Stimulated activated CD4-positive, alpha-beta T cell treated with anti-CD3 and anti-CD28 coated beads, Interleukin-15, amount 100 ng/mL, for 24 hours (primary cell): ENCODE data around the gene ZBTB12.
"Not testable (repeated sequence)": the region's sequence is repeated elsewhere in the genome, so short reads cannot be mapped to it uniquely, and the experiment has no call there.

Source experiments
- DNase-seq: peaks from one replicate; pipeline ENCODE4 v3.0.0-alpha.2; 2020

The ZBTB12 gene

GRCh38 chr6:31874084-31874670 is 27.7 kb downstream of the ZBTB12 start:
- no peak for DNase-seq

DNA sequence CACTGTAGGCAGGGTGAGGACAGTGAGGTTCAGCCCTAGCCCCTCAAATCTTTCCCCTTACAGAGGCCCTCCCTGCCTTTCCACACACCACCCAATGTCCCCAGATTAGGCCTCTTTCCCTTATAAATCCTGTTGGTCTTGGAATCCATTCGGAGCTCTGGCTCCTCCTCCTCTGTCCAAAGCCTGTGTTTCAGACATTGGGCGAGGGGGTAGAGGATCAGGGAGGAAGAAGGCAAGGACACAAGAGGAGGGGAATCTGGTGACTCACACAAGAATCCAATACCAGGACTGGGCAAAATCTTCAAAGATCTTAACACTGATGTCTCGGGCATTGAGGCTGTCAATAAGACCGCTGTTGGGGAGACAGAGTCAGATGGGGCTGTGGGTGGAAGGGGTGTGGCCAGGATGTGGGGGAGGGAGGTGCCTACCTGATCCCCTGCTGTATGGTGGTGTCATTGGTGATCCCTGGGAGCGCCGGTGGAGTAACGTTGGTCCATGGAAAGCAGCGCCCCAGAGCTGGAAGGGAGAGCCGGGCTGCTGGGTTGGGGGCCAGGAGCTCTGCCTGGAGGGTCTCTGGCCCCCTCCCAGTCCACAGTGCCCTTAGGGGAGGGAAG is 30.7 kb downstream of the ZBTB12 start:
- DNase-seq, result no peak

GRCh38 chr6:31870385-31870921 is 31.4 kb downstream of the ZBTB12 start:
- DNase-seq, result no peak

GRCh38 chr6:31869343-31869742 is 32.5 kb downstream of the ZBTB12 start:
- DNase-seq, result no peak

DNA sequence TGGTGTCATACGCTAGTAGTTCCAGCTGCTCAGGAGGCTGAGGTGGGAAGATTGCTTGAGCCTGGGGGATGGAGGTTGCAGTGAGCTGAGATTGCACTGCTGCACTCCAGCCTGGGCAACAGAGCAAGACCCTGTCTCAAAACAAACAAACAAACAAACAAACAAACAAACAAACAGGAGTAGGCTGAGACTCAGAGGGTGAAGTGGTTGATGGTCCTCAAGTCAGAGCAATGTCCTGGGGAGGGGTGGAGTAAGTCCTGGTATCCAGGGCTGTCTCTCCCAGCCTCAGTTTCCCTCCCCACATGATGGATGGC is 33.3 kb downstream of the ZBTB12 start:
- not testable (repeated sequence) for DNase-seq

DNA sequence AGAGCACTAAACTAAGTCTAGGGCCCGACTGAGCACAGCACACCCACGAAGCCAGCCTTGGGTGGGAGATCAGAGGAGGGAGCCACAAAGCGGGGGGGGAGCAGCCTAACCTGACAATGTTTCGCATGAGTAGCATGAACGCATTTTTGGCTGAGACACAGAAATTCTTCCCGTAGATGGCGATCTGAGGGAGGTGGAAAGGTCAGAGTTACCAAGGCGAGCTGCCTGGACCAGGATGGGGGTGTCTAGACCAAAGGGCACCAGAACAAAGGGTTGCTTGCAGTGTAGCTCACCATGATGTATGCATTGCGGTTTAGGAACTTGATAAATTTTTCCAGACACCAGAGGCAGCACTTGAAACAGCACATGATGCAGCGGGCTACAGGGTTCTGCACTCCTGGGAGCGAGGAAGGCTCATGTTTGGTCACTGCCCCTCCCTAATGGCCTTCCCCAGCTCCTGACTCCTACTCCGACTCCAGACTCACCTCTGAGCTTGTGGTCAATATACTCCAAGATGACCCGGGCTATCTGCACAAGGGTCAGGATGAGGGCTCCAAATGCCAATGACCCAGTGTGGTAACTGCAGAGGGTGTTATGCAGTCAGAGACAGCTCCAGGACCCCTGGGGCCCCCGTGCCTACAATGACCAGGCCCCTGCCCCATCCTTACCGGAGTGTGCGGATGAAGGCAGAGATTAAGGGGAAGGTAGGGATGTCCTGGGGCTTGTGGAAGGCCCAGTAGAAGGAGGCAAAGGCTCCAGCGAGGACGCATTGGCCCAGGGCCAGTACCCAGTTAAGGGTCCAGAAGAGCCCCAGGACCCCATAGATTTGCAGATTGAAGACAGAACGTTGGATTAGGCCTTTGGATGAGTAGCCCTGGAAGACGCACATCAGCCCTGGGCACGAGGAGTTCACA is 36.4 kb downstream of the ZBTB12 start:
- DNase-seq, result no peak

DNA sequence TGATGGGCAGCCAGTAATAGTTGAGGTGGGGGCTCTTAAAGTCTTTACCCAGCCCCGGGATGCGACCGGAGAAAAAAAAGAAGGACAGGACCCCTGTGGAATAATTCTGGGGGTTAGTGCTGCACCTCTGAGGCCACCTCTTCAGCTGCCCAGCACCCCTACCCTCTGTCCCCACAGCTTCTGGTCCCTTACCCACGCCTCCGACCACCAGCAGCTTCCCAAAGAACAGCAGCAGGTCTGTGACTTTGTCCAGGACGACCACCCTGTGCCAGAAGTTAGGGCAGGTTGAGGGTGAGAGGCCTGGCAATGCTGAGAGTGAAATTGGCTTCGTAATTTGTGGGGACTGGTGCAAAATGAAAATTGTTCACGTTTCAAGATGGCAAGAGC is 37.1 kb downstream of the ZBTB12 start:
- no peak for DNase-seq

DNA sequence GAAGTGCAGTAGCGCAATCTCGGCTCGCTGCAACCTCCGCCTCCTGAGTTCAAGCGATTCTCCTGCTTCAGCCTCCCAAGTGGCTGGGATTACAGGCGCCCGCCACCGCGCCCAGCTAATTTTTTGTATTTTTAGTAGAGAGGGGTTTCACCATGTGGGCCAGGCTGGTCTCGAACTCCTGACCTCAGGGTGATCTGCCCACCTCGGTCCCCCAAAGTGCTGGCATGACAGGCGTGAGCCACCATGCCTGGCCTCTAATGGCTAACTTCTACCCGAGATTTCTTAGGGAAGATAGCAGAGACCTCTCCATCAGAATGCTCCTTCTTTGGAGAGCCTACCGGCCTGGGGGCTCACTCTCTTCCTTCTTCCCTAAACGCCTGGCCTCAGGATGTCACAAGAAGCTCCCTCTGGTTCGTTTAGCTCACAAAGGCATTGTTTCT is 37.7 kb downstream of the ZBTB12 start:
- DNase-seq, result peak; percentile 12

- DNase-seq, result peak; percentile 99
Observed at GRCh38 chr6:31862344-31863235, 39.3 kb downstream of the ZBTB12 start, which contains the start of gene NEU1. NEU1 (minus strand) TSS chr6:31862821; CDS start chr6:31862776, 45 bp downstream.

GRCh38 chr6:31861919-31862343 is 40.0 kb downstream of the ZBTB12 start:
- DNase-seq, result no peak

DNA sequence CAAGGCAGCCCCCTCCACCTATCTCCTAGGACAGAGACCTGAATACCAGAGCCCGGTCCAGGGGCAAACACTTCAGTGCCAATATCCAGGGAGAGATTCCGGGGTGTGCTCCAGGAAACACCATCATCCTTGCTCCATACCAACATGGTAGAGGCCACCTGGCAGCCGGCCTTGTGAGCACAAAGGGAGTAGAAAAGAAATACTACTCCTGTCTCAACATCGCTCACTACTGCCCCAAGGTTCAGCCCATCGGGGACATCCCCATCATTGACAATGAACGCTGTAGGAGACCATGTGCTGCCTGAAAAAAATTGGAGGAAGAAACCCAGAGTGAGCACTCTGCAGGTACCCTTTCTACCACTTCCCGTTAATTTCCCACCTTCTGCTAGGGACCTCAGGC is 40.7 kb downstream of the ZBTB12 start:
- DNase-seq, result no peak

DNA sequence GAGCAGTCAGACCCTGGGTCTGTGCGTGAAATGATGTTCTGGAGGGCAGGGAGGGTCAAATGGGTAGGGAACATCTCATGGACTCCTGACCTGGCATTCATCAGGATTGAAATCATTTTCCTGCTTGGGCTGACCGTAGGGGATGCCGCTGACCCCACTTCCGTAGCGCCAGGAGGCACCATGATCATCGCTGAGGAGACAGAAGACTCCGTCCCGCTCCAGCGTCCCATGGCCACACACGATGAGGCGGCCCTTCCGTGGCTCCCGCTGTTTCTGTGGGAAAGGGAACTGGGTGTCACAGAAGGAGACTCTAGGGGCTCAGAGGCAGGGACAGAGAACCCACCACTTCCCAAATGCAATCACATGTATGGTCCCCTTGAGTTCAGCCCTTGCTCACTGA is 41.5 kb downstream of the ZBTB12 start:
- DNase-seq, result no peak

DNA sequence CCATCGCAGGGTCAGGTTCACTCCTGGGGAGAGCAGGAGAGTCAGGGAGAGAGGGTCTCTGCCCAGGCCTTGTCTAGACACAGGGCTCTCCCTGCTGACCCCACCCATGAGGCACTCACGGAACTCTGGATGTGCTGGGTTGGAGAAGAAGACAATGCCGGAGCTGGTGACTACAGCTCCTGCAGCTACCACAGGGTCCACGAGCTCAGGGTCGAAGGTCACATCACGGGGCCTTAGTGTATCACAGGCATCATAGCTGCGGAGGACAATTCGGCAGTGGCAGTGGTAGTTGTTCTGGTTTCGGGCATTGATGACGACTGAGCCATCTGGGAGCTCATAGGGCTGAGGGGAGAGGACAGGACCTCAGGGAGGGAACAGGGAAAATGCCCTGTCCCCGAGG is 42.0 kb downstream of the ZBTB12 start:
- DNase-seq, result no peak

GRCh38 chr6:31858707-31859106 is 43.2 kb downstream of the ZBTB12 start:
- no peak for DNase-seq

- DNase-seq, result not testable (repeated sequence)
Observed at GRCh38 chr6:31857774-31858173, 44.1 kb downstream of the ZBTB12 start.

- not testable (repeated sequence) for DNase-seq
Observed at GRCh38 chr6:31851980-31852718, 49.7 kb downstream of the ZBTB12 start.

DNA sequence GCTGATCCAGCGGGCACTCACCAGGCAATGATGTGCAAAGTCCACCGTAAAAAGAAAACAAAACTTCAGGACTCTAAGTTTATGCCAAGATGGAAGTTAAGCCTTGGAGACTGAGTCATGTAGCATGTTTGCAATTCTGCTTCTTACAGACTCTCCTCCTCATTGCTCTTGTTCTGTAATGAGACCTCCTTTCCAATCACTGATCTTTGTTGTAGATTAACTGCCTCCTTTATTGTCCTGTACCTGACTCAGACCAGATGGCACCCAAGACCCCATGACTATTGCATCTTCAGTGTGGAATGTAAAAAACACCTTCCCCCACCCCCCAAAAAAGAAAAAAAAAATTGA is 50.4 kb downstream of the ZBTB12 start:
- DNase-seq, result no peak

DNA sequence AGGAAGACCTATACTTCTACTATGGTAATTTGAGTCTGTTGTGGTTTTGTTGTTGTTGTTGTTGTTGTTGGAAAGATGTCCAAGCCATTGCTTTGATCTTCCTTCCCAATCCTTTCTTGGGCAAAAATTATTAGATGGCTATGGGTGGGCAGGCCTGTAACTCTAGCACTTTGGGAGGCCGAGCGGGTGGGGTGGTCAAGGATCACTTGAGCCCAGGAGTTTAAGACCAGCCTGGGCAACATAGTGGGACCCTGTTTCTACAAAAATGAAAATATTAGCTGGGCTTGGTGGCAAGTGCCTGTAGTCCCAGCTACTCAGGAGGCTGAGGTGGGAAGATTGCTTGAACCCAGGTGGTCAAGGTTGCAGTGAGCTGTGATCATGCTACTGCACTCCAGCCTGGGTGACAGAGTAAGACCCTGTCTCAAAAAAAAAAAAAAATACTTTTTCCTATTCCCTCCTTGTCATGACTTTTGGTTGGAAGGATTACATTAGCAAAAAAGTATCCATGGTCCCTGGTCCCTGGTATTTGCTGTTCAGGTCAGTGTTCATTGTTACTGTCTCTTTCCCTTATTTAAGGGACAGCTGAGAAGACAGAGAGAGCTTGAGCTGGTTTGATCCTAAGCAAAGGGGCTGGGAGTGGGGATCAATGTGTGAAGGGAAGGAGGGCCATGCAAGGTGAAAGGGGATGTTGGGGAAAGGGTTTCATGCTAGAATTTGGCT is 51.0 kb downstream of the ZBTB12 start:
- DNase-seq, result no peak
